Trophoblast cell (in vitro differentiated cells and primary cell): ENCODE results near the gene FNDC11.

ENCODE experiments used
- DNase-seq, 2 donors: peaks; one replicate each; pipeline ENCODE4 v3.0.0-alpha.2; 2016
- H2AFZ ChIP-seq: 2 replicates; pipeline ENCODE4 v1.6.1; 2013; ENCODE audit warnings: low read length, moderate library complexity, mild to moderate bottlenecking; ENCODE audit not compliant: insufficient read depth, poor library complexity
- H2AK5ac ChIP-seq: 2 replicates; pipeline ENCODE4 v1.6.1; 2013; ENCODE audit warnings: mild to moderate bottlenecking, low read length
- H2BK120ac ChIP-seq: 2 replicates; pipeline ENCODE4 v1.6.1; 2013; ENCODE audit warnings: low read length, mild to moderate bottlenecking, moderate library complexity; ENCODE audit not compliant: insufficient read depth, poor library complexity
- H2BK12ac ChIP-seq: 2 replicates; pipeline ENCODE4 v1.6.1; 2013; ENCODE audit warnings: mild to moderate bottlenecking, low read length, moderate library complexity
- H2BK5ac ChIP-seq: 2 replicates; pipeline ENCODE4 v1.6.1; 2013; ENCODE audit warnings: low read length, low read depth, moderate library complexity, mild to moderate bottlenecking; ENCODE audit not compliant: poor library complexity
- H3K14ac ChIP-seq: 2 replicates; pipeline ENCODE4 v1.6.1; 2013; ENCODE audit warnings: mild to moderate bottlenecking, low read length
- H3K18ac ChIP-seq: 2 replicates; pipeline ENCODE4 v1.6.1; 2013; ENCODE audit warnings: mild to moderate bottlenecking, low read length
- H3K23ac ChIP-seq: 2 replicates; pipeline ENCODE4 v1.6.1; 2013; ENCODE audit warnings: low read length
- H3K27ac ChIP-seq: 2 replicates; pipeline ENCODE4 v1.5.1; 2013; ENCODE audit warnings: low read depth, mild to moderate bottlenecking, inconsistent platforms, low read length, moderate library complexity
- H3K27me3 ChIP-seq: 2 replicates; pipeline ENCODE4 v1.6.1; 2013; ENCODE audit warnings: inconsistent platforms, mild to moderate bottlenecking, low read length, moderate library complexity; ENCODE audit not compliant: insufficient read depth
- H3K36me3 ChIP-seq, 2 experiments: 1 replicate in 1 of 2; 2 replicates in 1 of 2; pipeline ENCODE4 v1.6.1; 2013; ENCODE audit warnings: low read length in 2 of 2, mild to moderate bottlenecking in 2 of 2, moderate library complexity in 1 of 2; ENCODE audit not compliant: insufficient read depth in 2 of 2, control insufficient read depth in 1 of 2
- H3K4ac ChIP-seq: 2 replicates; pipeline ENCODE4 v1.6.1; 2013; ENCODE audit warnings: low read depth, mild to moderate bottlenecking, low read length, moderate library complexity
- H3K4me1 ChIP-seq, 2 experiments: 1 replicate in 1 of 2; 2 replicates in 1 of 2; pipeline ENCODE4 v1.6.1; 2013; ENCODE audit warnings: low read length in 2 of 2, mild to moderate bottlenecking in 2 of 2, moderate library complexity in 1 of 2; ENCODE audit not compliant: insufficient read depth in 2 of 2, control insufficient read depth in 1 of 2
- H3K4me2 ChIP-seq: 2 replicates; pipeline ENCODE4 v1.6.1; 2013; ENCODE audit warnings: inconsistent platforms, mild to moderate bottlenecking, low read length, moderate library complexity
- H3K4me3 ChIP-seq: 2 replicates; pipeline ENCODE4 v1.5.1; 2013; ENCODE audit warnings: mild to moderate bottlenecking, low read depth, low read length, inconsistent platforms
- H3K79me1 ChIP-seq: one replicate; pipeline ENCODE4 v1.6.1; 2013; ENCODE audit warnings: low read length
- H3K79me2 ChIP-seq: 2 replicates; pipeline ENCODE4 v1.6.1; 2013; ENCODE audit warnings: low read length, mild to moderate bottlenecking; ENCODE audit not compliant: control insufficient read depth, insufficient read depth, poor library complexity
- H3K9ac ChIP-seq: 2 replicates; pipeline ENCODE4 v1.6.1; 2013; ENCODE audit warnings: mild to moderate bottlenecking, low read length
- H3K9me3 ChIP-seq: 2 replicates; pipeline ENCODE4 v1.6.1; 2013; ENCODE audit warnings: low read depth, mild to moderate bottlenecking, control low read depth, inconsistent platforms, low read length; ENCODE audit not compliant: insufficient read depth
- H4K12ac ChIP-seq: 2 replicates; pipeline ENCODE4 v1.6.1; 2013; ENCODE audit warnings: low read depth, mild to moderate bottlenecking, low read length, moderate library complexity
- H4K8ac ChIP-seq: 2 replicates; pipeline ENCODE4 v1.6.1; 2013; ENCODE audit warnings: low read depth, mild to moderate bottlenecking, low read length, moderate library complexity
- H4K91ac ChIP-seq: one replicate; pipeline ENCODE4 v1.6.1; 2013; ENCODE audit warnings: low read depth, mild to moderate bottlenecking, low read length, moderate library complexity
- WGBS: extraction: QIAGEN DNeasy Blood & Tissue Kit; methylation state at CpG from one replicate; pipeline ENCODE4 v1.1.7; 2013; ENCODE audit warnings: missing lambda C conversion rate; ENCODE audit not compliant: insufficient read length, insufficient coverage; ENCODE audit errors: extremely low coverage; 5-methylcytosine and 5-hydroxymethylcytosine counted together

FNDC11 gene

DNA sequence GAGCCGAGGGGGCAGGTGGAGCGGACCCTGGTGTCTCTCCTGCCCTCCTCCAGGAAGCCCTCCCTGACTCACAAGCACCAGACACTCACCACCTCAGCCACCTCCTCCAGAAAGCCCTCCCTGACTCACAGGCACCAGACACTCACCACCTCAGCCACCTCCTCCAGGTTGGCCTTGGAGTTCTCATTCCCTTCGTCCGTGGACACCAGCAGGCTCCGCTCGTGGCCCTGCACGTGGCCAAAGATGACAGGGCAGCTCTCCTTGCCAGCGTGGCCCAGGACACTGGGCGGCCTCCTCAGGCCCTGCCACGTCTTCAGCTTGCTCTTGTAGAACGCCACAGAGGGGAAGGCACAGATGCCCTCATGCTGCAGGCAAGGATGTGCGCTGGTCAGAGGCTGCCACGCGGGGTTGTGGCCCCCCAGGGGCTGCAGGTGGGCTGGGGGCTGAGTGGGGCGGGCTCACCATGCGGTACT is 6.4 kb downstream of the FNDC11 start:
- DNase-seq = no peak
- Histone ChIP-seq H3K18ac (no peak overlapping the region), H4K12ac (no peak overlapping the region), H3K4me1 (no peaks in the 10 kb centered on the region), H3K79me1 (no peaks in the 10 kb centered on the region), H3K36me3 (peaks cover 31 to 44% of the 10 kb centered on the region in 2 experiments), H3K9me3 (peaks cover 4% of the 10 kb centered on the region), H2BK5ac (no peak overlapping the region), H3K79me2 (no peaks in the 10 kb centered on the region), H3K14ac (no peak overlapping the region), H2AK5ac (no peak overlapping the region), H2BK12ac (no peak overlapping the region), H3K4me2 (no peak overlapping the region), H4K91ac (no peak overlapping the region), H3K4me3 (no peak overlapping the region), H3K27ac (no peak overlapping the region), H3K4ac (no peak overlapping the region), H3K23ac (no peak overlapping the region), H2BK120ac (no peak overlapping the region), H3K9ac (no peak overlapping the region), H3K27me3 (no peaks in the 10 kb centered on the region), H4K8ac (no peak overlapping the region), H2AFZ (no peak overlapping the region)
- WGBS = no CpG with 5 or more reads among the region's 16 CpGs

DNA sequence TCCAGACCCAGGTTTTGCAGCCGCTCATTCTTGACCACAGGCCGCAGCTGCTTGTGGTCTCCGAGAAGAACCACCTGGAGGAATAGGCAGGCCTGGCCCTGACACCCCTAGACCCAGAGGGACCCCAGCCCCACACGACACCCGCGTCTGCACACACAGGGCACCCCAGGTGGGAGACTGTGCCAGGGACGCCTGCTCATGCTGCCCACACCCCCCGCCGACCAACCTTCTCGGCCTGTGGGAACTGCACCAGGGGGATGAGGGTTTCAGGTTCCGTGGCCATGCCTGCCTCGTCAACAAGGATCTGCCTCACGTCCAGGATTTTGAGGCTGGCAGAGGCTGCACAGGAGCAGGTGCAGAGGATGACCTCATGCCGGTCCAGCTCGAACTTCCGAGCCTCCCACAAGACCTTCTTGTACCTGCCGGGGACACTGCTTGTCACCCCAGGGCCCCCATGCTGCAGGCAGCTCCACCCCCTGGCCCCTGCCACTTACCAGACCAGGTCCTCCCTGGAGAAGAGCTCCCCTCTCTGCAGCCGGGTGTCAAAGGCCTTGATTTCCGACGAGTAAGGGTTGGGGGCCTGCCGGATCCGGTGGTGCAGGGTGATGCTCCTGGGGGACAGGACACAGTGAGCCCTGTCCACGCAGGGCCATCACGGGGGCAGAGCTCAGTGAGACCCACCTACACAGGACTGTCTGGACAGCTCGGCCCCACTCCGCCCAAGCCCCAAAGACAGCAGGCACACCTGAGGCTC is 7.1 kb downstream of the FNDC11 start:
- Histone ChIP-seq H3K79me2 (no peaks in the 10 kb centered on the region), H3K4ac (no peak overlapping the region), H3K9me3 (peaks cover 4% of the 10 kb centered on the region), H2AFZ (no peak overlapping the region), H3K27me3 (no peaks in the 10 kb centered on the region), H4K12ac (no peak overlapping the region), H2BK12ac (no peak overlapping the region), H3K4me3 (no peak overlapping the region), H3K23ac (no peak overlapping the region), H3K79me1 (no peaks in the 10 kb centered on the region), H3K36me3 (peaks cover 33 to 45% of the 10 kb centered on the region in 2 experiments), H2AK5ac (no peak overlapping the region), H4K91ac (no peak overlapping the region), H3K18ac (no peak overlapping the region), H3K14ac (no peak overlapping the region), H3K4me2 (no peak overlapping the region), H3K9ac (no peak overlapping the region), H4K8ac (no peak overlapping the region), H2BK5ac (no peak overlapping the region), H3K4me1 (no peaks in the 10 kb centered on the region), H3K27ac (no peak overlapping the region), H2BK120ac (no peak overlapping the region)
- WGBS = no CpG with 5 or more reads among the region's 26 CpGs
- DNase-seq = no peak

DNA sequence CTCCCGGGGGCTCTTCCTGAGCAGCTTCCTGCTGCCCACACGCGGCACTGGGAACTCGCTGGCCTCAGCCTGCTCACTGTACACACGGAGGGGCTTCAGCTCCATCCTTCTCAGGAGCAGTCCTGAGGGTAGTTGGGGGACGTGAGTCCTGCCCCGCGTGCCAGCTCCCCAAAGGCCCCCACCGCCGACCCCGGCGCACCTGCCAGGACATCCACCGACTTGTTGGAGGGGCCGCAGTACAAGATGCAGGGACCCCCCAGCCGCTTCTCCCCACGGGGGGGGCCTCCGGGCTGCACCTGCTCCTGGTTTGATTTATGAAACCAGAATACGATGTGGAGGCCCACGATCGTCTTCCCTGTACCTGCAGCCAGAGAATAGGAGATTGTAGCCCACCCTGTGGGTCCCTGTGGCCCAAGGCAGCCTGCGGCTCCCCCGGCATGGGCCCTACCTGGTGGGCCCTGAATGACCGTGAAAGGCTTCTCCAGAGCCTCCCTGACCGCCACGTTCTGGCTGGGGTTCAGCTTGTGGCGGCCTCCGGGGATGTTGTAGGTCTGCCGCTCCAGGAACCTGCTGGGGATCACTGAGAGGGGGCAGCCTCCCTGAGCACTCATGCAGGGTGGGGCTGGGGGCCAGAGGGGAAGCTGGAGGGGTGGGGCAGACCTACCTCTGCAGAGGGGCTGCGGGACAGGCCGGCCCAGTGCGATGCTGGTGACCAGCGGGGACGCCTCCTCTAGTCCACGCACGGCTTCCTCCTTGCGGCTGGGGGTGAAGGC is 7.9 kb downstream of the FNDC11 start:
- no peak overlapping the region for H3K9ac ChIP-seq
- no peak overlapping the region for H2BK12ac ChIP-seq
- no peaks in the 10 kb centered on the region for H3K4me1 ChIP-seq
- no peak overlapping the region for H3K4me3 ChIP-seq
- no peak overlapping the region for H2AFZ ChIP-seq
- no CpG with 5 or more reads among the region's 36 CpGs for WGBS
- H4K12ac ChIP-seq = no peak overlapping the region
- H2BK5ac ChIP-seq = no peak overlapping the region
- H3K79me1 ChIP-seq = no peaks in the 10 kb centered on the region
- no peak overlapping the region for H3K4ac ChIP-seq
- H3K14ac ChIP-seq = no peak overlapping the region
- no peak overlapping the region for H4K91ac ChIP-seq
- no peaks in the 10 kb centered on the region for H3K27me3 ChIP-seq
- no peak overlapping the region for H2AK5ac ChIP-seq
- no peak overlapping the region for H3K4me2 ChIP-seq
- no peak overlapping the region for H3K18ac ChIP-seq
- peaks cover 4% of the 10 kb centered on the region for H3K9me3 ChIP-seq
- H3K23ac ChIP-seq = no peak overlapping the region
- DNase-seq = no peak
- no peak overlapping the region for H3K27ac ChIP-seq
- H2BK120ac ChIP-seq = no peak overlapping the region
- H4K8ac ChIP-seq = no peak overlapping the region
- H3K79me2 ChIP-seq = no peaks in the 10 kb centered on the region
- peaks cover 34 to 47% of the 10 kb centered on the region in 2 experiments for H3K36me3 ChIP-seq

DNA sequence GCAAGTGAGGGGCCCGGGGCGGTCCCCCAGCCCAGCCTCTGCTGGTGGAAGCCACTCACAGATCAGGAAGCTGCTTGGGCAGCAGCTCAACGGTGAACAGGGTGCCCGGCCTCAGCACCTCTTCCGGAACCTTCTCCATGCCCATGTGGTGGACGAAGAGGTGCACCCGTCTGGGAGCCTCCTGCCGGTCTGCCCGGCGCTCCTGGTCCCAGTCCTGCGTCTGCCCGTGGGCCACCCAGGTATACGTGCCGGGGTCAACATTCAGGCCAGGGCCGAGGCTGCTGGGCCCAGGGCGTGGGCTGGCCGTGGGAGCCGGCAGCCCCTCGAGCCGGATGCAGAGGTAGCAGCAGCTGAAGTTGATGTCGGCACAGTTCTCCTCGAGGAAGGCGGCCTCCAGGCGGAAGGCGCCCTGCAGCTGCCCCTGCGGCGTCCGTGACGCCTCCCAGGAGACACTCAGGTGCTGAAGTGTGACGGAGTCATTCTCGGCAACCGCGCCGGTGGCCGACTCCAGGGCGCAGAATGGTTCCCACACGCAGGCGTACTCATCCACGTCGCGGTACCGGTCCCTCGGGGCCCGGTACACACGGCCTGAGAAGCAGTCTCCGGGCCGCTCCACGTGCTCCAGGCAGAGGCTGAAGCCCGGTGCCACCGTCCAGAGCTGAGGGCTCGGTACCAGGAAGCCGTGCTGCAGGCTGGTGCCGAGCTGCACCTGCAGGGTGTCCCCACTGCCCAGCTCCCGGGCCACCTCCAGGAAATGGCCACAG is 8.7 kb downstream of the FNDC11 start:
- no peak overlapping the region for H4K8ac ChIP-seq
- H3K9me3 ChIP-seq = peaks cover 6% of the 10 kb centered on the region
- no peaks in the 10 kb centered on the region for H3K4me1 ChIP-seq
- no peak overlapping the region for H2BK5ac ChIP-seq
- no peak overlapping the region for H2AK5ac ChIP-seq
- H2AFZ ChIP-seq = no peak overlapping the region
- no peak overlapping the region for H3K14ac ChIP-seq
- no peaks in the 10 kb centered on the region for H3K79me1 ChIP-seq
- no peak overlapping the region for H3K4me3 ChIP-seq
- H3K23ac ChIP-seq = no peak overlapping the region
- no peaks in the 10 kb centered on the region for H3K27me3 ChIP-seq
- WGBS = no CpG with 5 or more reads among the region's 54 CpGs
- H3K4ac ChIP-seq = no peak overlapping the region
- no peak overlapping the region for H4K12ac ChIP-seq
- H3K27ac ChIP-seq = no peak overlapping the region
- H3K4me2 ChIP-seq = no peak overlapping the region
- no peak overlapping the region for H4K91ac ChIP-seq
- peaks cover 34 to 50% of the 10 kb centered on the region in 2 experiments for H3K36me3 ChIP-seq
- no peak overlapping the region for H2BK12ac ChIP-seq
- no peak overlapping the region for H3K9ac ChIP-seq
- no peaks in the 10 kb centered on the region for H3K79me2 ChIP-seq
- no peak overlapping the region for H3K18ac ChIP-seq
- no peak overlapping the region for H2BK120ac ChIP-seq
- no peak for DNase-seq
